K562 (cell line): Measurements from ENCODE around the gene CEP43. TPM values are rescaled to one million over a fixed set of nuclear protein-coding genes. Genes with fewer than 3 reads are reported as not detected.

Source experiments
- ATAC-seq: fragments of 200-7000 bp; cut with Tn5 transposase; 3 replicates; pipeline ENCODE4 v1.9.1; 2020; ENCODE audit warnings: moderate library complexity
- BruUV-seq: library from RNA; stranded (reverse); fragments of 400-500 nt; replicated peaks from 2 replicates; lab custom pipeline; 2021; lab: Mats Ljungman, UMichigan
- CTCF ChIA-PET: fragments of 300-600 bp; formaldehyde crosslinking; extraction: SDS; loops from one replicate; lab custom pipeline; 2021; ENCODE audit warnings: low intra/inter-chr PET ratio; lab: Yijun Ruan, JAX
- POLR2A ChIA-PET: fragments of 300-600, 350-650 bp; sonication (Branson Sonifier 250); formaldehyde crosslinking; extraction: SDS; loops from one replicate; lab custom pipeline; 2021; ENCODE audit warnings: antibody characterized with exemption, inconsistent platforms; lab: Yijun Ruan, JAX
- DNase-seq, 4 experiments: peaks; one replicate each; pipeline versions ENCODE4 v3.0.0 to v3.0.0-alpha.2; 2011 to 2018; ENCODE audit warnings: low spot score in 3 of 4, mixed read lengths in 3 of 4; ENCODE audit errors: extremely low read depth in 1 of 4
- FAIRE-seq: peaks from 2 replicates; lab custom pipeline; 2011; peaks lifted over from hg19 to GRCh38; lab: Jason Lieb, UNC
- H2AFZ ChIP-seq: 2 replicates; pipeline ENCODE4 v1.6.0; 2011; ENCODE audit warnings: low read depth, low read length, control low read depth, inconsistent platforms
- H3K27ac ChIP-seq: fragments of 200-600 bp; 3 replicates; pipeline ENCODE4 v1.8.0; 2011; ENCODE audit warnings: low read depth, mild to moderate bottlenecking, control low read depth, inconsistent platforms, low read length, moderate library complexity, mixed read lengths; ENCODE audit errors: extremely low read depth
- H3K27me3 ChIP-seq, 2 experiments: fragments of 300-600 bp in 1 of 2; 2 replicates in 1 of 2; 3 replicates in 1 of 2; pipeline versions ENCODE4 v1.6.0 to v1.8.0; 2011; ENCODE audit warnings: inconsistent platforms in 2 of 2, low read length in 2 of 2, mild to moderate bottlenecking in 1 of 2, mixed read lengths in 1 of 2, moderate library complexity in 1 of 2; ENCODE audit not compliant: control insufficient read depth in 2 of 2, insufficient read depth in 2 of 2
- H3K36me3 ChIP-seq: fragments of 300-600 bp; 3 replicates; pipeline ENCODE4 v1.8.0; 2011; ENCODE audit warnings: mild to moderate bottlenecking, low read length, inconsistent platforms; ENCODE audit not compliant: control insufficient read depth, insufficient read depth
- H3K4me1 ChIP-seq, 2 experiments: fragments of 200-600 bp in 1 of 2; replicated peaks in 1 of 2; 2 replicates in 1 of 2; 3 replicates in 1 of 2; pipeline versions ENCODE4 v1.5.1 to v1.8.0; 2011; ENCODE audit warnings: inconsistent platforms in 2 of 2, low read length in 2 of 2, mild to moderate bottlenecking in 1 of 2, mixed read lengths in 1 of 2, moderate library complexity in 1 of 2; ENCODE audit not compliant: control insufficient read depth in 2 of 2, insufficient read depth in 2 of 2
- H3K4me2 ChIP-seq: 2 replicates; pipeline ENCODE4 v1.6.1; 2011; ENCODE audit warnings: low read length, control low read depth, inconsistent platforms, mixed read lengths; ENCODE audit not compliant: insufficient read depth
- H3K4me3 ChIP-seq: fragments of 200-600 bp; sonication (generic), shearing (Covaris generic); 2 replicates; pipeline ENCODE4 v1.5.1; 2016; ENCODE audit warnings: control low read depth, inconsistent platforms
- H3K79me2 ChIP-seq: fragments of 200-600 bp; 3 replicates; pipeline ENCODE4 v1.8.0; 2011; ENCODE audit warnings: low read length, inconsistent platforms; ENCODE audit not compliant: control insufficient read depth, insufficient read depth
- H3K9ac ChIP-seq, 2 experiments: 2 replicates each; pipeline versions ENCODE4 v1.6.0 to v1.6.1; 2011; ENCODE audit warnings: low read depth in 2 of 2, low read length in 2 of 2, control low read depth in 1 of 2, inconsistent platforms in 1 of 2, mild to moderate bottlenecking in 1 of 2, mixed read lengths in 1 of 2; ENCODE audit not compliant: insufficient read depth in 1 of 2
- H3K9me1 ChIP-seq: one replicate; pipeline ENCODE4 v1.6.0; 2011; ENCODE audit warnings: inconsistent platforms, mild to moderate bottlenecking, low read length, moderate library complexity; ENCODE audit not compliant: control insufficient read depth, insufficient read depth
- H3K9me3 ChIP-seq: replicated peaks from 2 replicates; pipeline ENCODE4 v1.5.1; 2011; ENCODE audit warnings: low read depth, low read length, inconsistent platforms; ENCODE audit not compliant: control insufficient read depth, insufficient read depth
- H4K20me1 ChIP-seq: replicated peaks from 2 replicates; pipeline ENCODE4 v1.6.1; 2011; ENCODE audit warnings: low read length, inconsistent platforms, mixed read lengths; ENCODE audit not compliant: control insufficient read depth, insufficient read depth
- BACH1 ChIP-seq: fragments of 200-800 bp; sonication (Bioruptor generic); IDR thresholded peaks from 2 replicates; pipeline ENCODE4 v1.6.1; 2016; ENCODE audit warnings: missing genetic modification characterization, missing compliant biosample characterization
- CGGBP1 ChIP-seq: fragments of 250-450 bp; sonication (Bioruptor Pico); IDR thresholded peaks from 2 replicates; pipeline ENCODE4 v1.9.0; 2021; ENCODE audit warnings: mild to moderate bottlenecking
- EHMT2 ChIP-seq: fragments of 450-650 bp; IDR thresholded peaks from 2 replicates; pipeline ENCODE4 v1.6.1; 2018; ENCODE audit warnings: antibody characterized with exemption
- FOXK2 ChIP-seq, 2 experiments: fragments of 450-650 bp; IDR thresholded peaks in 1 of 2; conservative IDR thresholded peaks in 1 of 2; 2 replicates each; pipeline ENCODE4 v1.6.1; 2016; ENCODE audit warnings: low read depth in 2 of 2, mild to moderate bottlenecking in 1 of 2
- LARP7 ChIP-seq: fragments of 450-650 bp; IDR thresholded peaks from 2 replicates; pipeline ENCODE4 v1.6.1; 2016
- SMAD3 ChIP-seq: fragments of 450-650 bp; formaldehyde crosslinking; conservative IDR thresholded peaks from 2 replicates; pipeline ENCODE4 v1.4.0; 2020; ENCODE audit warnings: mild to moderate bottlenecking
- TRIM28 ChIP-seq: fragments of 450-650 bp; IDR thresholded peaks from 2 replicates; pipeline ENCODE4 v1.6.1; 2017
- ZBTB17 ChIP-seq: fragments of 450-650 bp; formaldehyde crosslinking; IDR thresholded peaks from 2 replicates; pipeline ENCODE4 v1.4.0; 2020; ENCODE audit warnings: mild to moderate bottlenecking
- ZNF23 ChIP-seq: fragments of 250-450 bp; sonication (Bioruptor Pico); IDR thresholded peaks from 2 replicates; pipeline ENCODE4 v1.4.0; 2020; ENCODE audit warnings: mild to moderate bottlenecking
- WGBS: fragments of 100-300 bp; shearing (Covaris generic); methylation state at CpG from one replicate; pipeline ENCODE4 v1.1.6; 2016; ENCODE audit warnings: low coverage, mixed read lengths; ENCODE audit not compliant: insufficient coverage; ENCODE audit errors: missing lambda C conversion rate; 5-methylcytosine and 5-hydroxymethylcytosine counted together
- in situ Hi-C: fragments of 300-500 bp; cut with MboI; formaldehyde crosslinking; loops from 4 replicates; pipeline ENCODE4 v1.15.0; 2018; ENCODE audit warnings: inconsistent platforms, mixed read lengths
- intact Hi-C: fragments of 100-400 bp; cut with micrococcal nuclease; formaldehyde crosslinking; loops from 2 replicates; pipeline ENCODE4 v1.14.2; 2022
- polyA plus RNA-seq, 8 experiments: library from polyadenylated mRNA; depleted of rRNA in 4 of 8; stranded (reverse) in 5 of 8; unstranded in 3 of 8; fragments of >200 nt; fragmentation: Nextera tagmentation in 2 of 8; fragmentation: Illumina TruSeq in 1 of 8; extraction: Ambion mirVana in 2 of 8; extraction: Trizol in 1 of 8; gene quantifications; 2 replicates each; pipeline versions ENCODE4 v1.2.1 to v1.2.3, GENCODE V29; 2011 to 2014; ENCODE audit warnings: inconsistent platforms in 1 of 8, missing spikeins in 1 of 8
- total RNA-seq, 7 experiments: library from RNA; depleted of rRNA in 6 of 7; stranded (reverse); fragments of >200 nt in 6 of 7; fragmentation: Illumina TruSeq in 2 of 7; extraction: Trizol in 2 of 7; gene quantifications; 2 replicates each; pipeline versions ENCODE4 v1.2.1 to v1.2.3, GENCODE V29; 2011 to 2021; ENCODE audit warnings: low replicate concordance in 1 of 7
- TF ChIP-seq, protein P1 (sequence below): sonication (generic); formaldehyde crosslinking; IDR thresholded peaks from 2 replicates; pipeline ENCODE4 v1.8.0; 2022; ENCODE audit warnings: mild to moderate bottlenecking, missing genetic modification reagents

CEP43 gene
- total and polyA plus RNA-seq, 9 of the 15 experiments (the other 6 are each of a cell fraction or from before 2014, with no cell fraction given), result 15.2 to 55.7 (median 47.4) TPM

DNA sequence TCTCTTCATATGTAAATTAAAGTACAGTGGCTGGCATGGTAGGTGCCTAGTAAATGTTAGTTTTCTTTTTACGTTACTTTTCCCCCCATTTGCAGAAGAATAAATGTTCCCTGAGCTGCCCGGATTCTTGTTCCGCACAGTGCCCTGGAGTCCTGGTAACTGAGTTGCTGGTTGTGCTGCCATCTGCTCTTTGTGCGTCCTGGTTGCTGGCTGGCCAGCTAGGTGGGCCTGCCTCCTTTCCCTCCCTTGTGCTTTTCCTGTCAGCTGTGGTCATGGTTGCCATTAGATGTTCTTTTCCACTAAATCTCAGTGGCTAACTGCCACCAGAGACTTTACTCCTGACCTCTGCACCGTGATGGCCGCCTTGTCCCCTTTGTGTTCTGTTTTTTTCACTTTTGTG is 28.6 kb downstream of the CEP43 start:
- Histone ChIP-seq H3K9me3 (no peaks in the 10 kb centered on the region), H3K27me3 (no peaks in the 10 kb centered on the region), H3K36me3 (peaks cover 96% of the 10 kb centered on the region), H2AFZ (no peak overlapping the region), H3K4me3 (no peak overlapping the region), H3K79me2 (no peaks in the 10 kb centered on the region), H3K4me1 (peaks cover 0 to 9% of the 10 kb centered on the region in 2 experiments; a peak in 3 of 5 replicates), H4K20me1 (no peaks in the 10 kb centered on the region), H3K9ac (no peak overlapping the region), H3K4me2 (no peak overlapping the region), H3K9me1 (no peaks in the 10 kb centered on the region), H3K27ac (no peak overlapping the region)
- ChIA-PET POLR2A (interaction anchor here (0.6 kb wide), 1 partner anchor 429 kb away, joined by 3 read pairs; no protein-coding TSS in a partner anchor), CTCF (no interaction called here)
- no peak for FAIRE-seq
- no peak for ATAC-seq
- TF ChIP-seq BACH1 (tag) (no peak), EHMT2 (no peak), TRIM28 (no peak), FOXK2 (conservative IDR thresholded peaks at IDR 0.05 in 1 of 2, IDR thresholded peaks at IDR 0.05 in 1 of 2; ENCODE audit: low read depth in 2 of 2) (no peak), ZNF23 (CRISPR knock-in tag) (no peak), LARP7 (no peak), ZBTB17 (CRISPR knock-in tag) (no peak), SMAD3 (CRISPR knock-in tag) (no peak), CGGBP1 (CRISPR knock-in tag) (no peak)
- TF ChIP-seq, protein P1, sequence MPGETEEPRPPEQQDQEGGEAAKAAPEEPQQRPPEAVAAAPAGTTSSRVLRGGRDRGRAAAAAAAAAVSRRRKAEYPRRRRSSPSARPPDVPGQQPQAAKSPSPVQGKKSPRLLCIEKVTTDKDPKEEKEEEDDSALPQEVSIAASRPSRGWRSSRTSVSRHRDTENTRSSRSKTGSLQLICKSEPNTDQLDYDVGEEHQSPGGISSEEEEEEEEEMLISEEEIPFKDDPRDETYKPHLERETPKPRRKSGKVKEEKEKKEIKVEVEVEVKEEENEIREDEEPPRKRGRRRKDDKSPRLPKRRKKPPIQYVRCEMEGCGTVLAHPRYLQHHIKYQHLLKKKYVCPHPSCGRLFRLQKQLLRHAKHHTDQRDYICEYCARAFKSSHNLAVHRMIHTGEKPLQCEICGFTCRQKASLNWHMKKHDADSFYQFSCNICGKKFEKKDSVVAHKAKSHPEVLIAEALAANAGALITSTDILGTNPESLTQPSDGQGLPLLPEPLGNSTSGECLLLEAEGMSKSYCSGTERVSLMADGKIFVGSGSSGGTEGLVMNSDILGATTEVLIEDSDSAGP, result no peak
- 94% methylated on average over 6 of the region's 6 CpGs for WGBS
- DNase-seq, result no peak
- in situ Hi-C loops (no loop called here), intact Hi-C loops (no loop called here)
- BruUV-seq, result no TSS peak
